Measurements from ENCODE around the gene KRTAP27-1. TPM values are rescaled to one million over a fixed set of nuclear protein-coding genes. Genes with fewer than 3 reads are reported as not detected.

Gene KRTAP27-1
- total RNA-seq, 2 donors from 2014 or later = not detected

- Histone ChIP-seq H3K27ac (no peak overlapping the region), H3K4me3 (no peak overlapping the region), H3K36me3 (replicated peaks in 1 of 2; ENCODE audit: insufficient read depth in 1 of 2, low read depth in 2 of 2) (no peaks in the 10 kb centered on the region), H3K4me1 (no peaks in the 10 kb centered on the region), H3K9me3 (no peaks in the 10 kb centered on the region), H3K27me3 (no peaks in the 10 kb centered on the region)
- no peak for TF ChIP-seq POLR2A (IDR thresholded peaks at IDR 0.05)
- peak; percentile 67 to 88 (median 81) for TF ChIP-seq CTCF (IDR thresholded peaks at IDR 0.05)
- peak; percentile 35 for ATAC-seq
- intact Hi-C loops (cut with DNase I) = loop anchor here (5.0 kb wide), 1 partner anchor 746 kb away; no protein-coding TSS in a partner anchor
- WGBS, 2 donors = 71 to 78% methylated on average over 2 of the region's 2 CpGs
- DNase-seq = peak; percentile 43 to 70 (median 57)
Observed at GRCh38 chr21:30340714-30341573, 3.5 kb upstream of the KRTAP27-1 start.

DNA sequence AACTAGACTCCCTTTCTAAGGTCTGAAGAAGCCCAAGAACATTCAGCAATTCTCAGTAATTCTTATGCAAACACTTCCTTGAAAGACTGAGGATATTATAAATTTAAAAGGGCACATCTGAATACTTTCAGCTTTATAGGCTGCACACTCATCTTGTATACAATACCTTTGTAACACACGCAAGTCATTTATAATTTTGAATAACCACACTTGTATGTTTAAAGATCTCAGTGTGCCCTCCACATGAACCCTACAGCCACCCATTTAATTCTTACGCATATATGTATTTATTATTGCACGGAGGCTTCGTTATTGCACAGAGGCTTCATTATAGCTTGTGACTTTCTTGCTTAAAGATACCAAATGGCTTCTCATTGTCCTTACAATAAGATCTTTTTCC is 1.2 kb upstream of the KRTAP27-1 start:
- ATAC-seq (no peak), DNase-seq (no peak)
- Histone ChIP-seq H3K9me3 (no peaks in the 10 kb centered on the region), H3K4me3 (no peak overlapping the region), H3K27me3 (no peaks in the 10 kb centered on the region), H3K36me3 (replicated peaks in 1 of 2; ENCODE audit: insufficient read depth in 1 of 2, low read depth in 2 of 2) (no peaks in the 10 kb centered on the region), H3K4me1 (no peaks in the 10 kb centered on the region), H3K27ac (no peak overlapping the region)
- TF ChIP-seq CTCF (IDR thresholded peaks at IDR 0.05) (no peak), POLR2A (IDR thresholded peaks at IDR 0.05) (no peak)
- intact Hi-C loops (cut with DNase I) = no loop called here
- 86 to 96% methylated on average over 4 of the region's 4 CpGs for WGBS, 2 donors

DNA sequence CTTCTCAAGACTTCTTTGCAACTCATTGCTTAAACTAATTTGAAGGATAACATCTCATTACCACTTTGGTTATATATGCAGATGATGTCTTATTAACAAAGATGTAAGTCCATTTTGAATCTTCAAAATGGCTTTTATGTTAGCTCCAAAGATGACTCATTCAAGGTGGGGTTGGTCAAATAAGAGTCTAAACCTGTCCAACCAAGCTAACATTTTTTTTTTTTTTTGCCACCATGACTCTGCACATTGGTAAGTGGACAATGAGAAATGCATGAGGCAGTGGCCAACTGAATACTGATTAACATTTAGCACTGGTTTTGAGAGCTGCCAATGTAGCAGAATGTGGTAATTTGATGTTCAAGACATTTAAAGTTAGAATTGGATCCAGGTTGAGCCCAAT is 278 bp upstream of the KRTAP27-1 start:
- Histone ChIP-seq H3K27me3 (no peaks in the 10 kb centered on the region), H3K4me1 (no peaks in the 10 kb centered on the region), H3K9me3 (no peaks in the 10 kb centered on the region), H3K4me3 (no peak overlapping the region), H3K27ac (no peak overlapping the region), H3K36me3 (replicated peaks in 1 of 2; ENCODE audit: insufficient read depth in 1 of 2, low read depth in 2 of 2) (no peaks in the 10 kb centered on the region)
- no peak for TF ChIP-seq CTCF (IDR thresholded peaks at IDR 0.05)
- TF ChIP-seq POLR2A (IDR thresholded peaks at IDR 0.05) = no peak
- intact Hi-C loops (cut with DNase I) = no loop called here
- DNase-seq (no peak), ATAC-seq (no peak)

- no peaks in the 10 kb centered on the region for H3K4me1 ChIP-seq
- TF ChIP-seq CTCF (IDR thresholded peaks at IDR 0.05) (no peak), POLR2A (IDR thresholded peaks at IDR 0.05) (no peak)
- no peaks in the 10 kb centered on the region for H3K36me3 ChIP-seq (replicated peaks in 1 of 2; ENCODE audit: insufficient read depth in 1 of 2, low read depth in 2 of 2)
- H3K4me3 ChIP-seq = no peak overlapping the region
- DNase-seq = no peak
- 64 to 73% methylated on average over 2 of the region's 2 CpGs for WGBS, 2 donors
- H3K27ac ChIP-seq = no peak overlapping the region
- intact Hi-C loops (cut with DNase I) = no loop called here
- ATAC-seq = no peak
- no peaks in the 10 kb centered on the region for H3K9me3 ChIP-seq
- no peaks in the 10 kb centered on the region for H3K27me3 ChIP-seq
Observed at GRCh38 chr21:30336596-30336995, 898 bp downstream of the KRTAP27-1 start.

DNA sequence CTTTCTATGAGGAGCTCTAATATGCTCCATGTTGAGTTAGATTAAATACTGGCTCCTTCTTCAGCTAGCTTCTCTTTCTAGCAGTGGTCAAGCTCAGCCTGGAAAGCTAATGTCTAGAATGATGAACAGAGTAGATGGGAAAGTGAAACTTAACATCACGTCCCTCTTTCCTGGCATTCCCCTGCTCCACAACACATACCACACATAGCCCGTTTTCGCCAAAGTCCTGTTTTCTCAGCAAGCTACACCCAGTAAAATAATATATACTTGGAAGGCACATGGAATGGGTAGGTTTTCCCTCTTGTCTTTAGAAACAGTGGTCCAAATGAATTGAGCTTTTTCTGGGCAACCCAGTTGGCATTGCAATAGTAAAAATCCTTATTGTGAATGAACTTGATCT is 3.8 kb downstream of the KRTAP27-1 start:
- no peak for DNase-seq
- intact Hi-C loops (cut with DNase I) = no loop called here
- 82 to 85% methylated on average over 3 of the region's 3 CpGs for WGBS, 2 donors

More for the DNA sequence above, 3.8 kb downstream of the KRTAP27-1 start:
- H3K9me3 ChIP-seq = no peaks in the 10 kb centered on the region
- ATAC-seq = no peak
- H3K27me3 ChIP-seq = no peaks in the 10 kb centered on the region
- TF ChIP-seq POLR2A (IDR thresholded peaks at IDR 0.05) (no peak), CTCF (IDR thresholded peaks at IDR 0.05) (no peak)
- H3K4me3 ChIP-seq = no peak overlapping the region
- H3K4me1 ChIP-seq = no peaks in the 10 kb centered on the region
- no peaks in the 10 kb centered on the region for H3K36me3 ChIP-seq (replicated peaks in 1 of 2; ENCODE audit: insufficient read depth in 1 of 2, low read depth in 2 of 2)
- no peak overlapping the region for H3K27ac ChIP-seq
